Measurements from ENCODE around the gene IPO5.
"Not testable (repeated sequence)": the region's sequence is repeated elsewhere in the genome, so short reads cannot be mapped to it uniquely, and the experiment has no call there.

Gene IPO5

GRCh38 chr13:98014766-98015165 lies 61.3 kb downstream of the IPO5 start:
- no peak for DNase-seq (ENCODE audit: low spot score)

GRCh38 chr13:98018293-98018692 lies 64.8 kb downstream of the IPO5 start:
- DNase-seq (ENCODE audit: low spot score): no peak

- DNase-seq (ENCODE audit: low spot score): no peak
These were observed 65.7 kb downstream of the IPO5 start for GRCh38 chr13:98019186-98019585.

- DNase-seq (ENCODE audit: low spot score): no peak
These were observed 66.8 kb downstream of the IPO5 start for GRCh38 chr13:98020271-98020670.

- DNase-seq (ENCODE audit: low spot score): no peak
These were observed 68.7 kb downstream of the IPO5 start for GRCh38 chr13:98022210-98022609.

- DNase-seq (ENCODE audit: low spot score): no peak
These were observed 72.1 kb downstream of the IPO5 start for GRCh38 chr13:98025480-98026025.

GRCh38 chr13:98026457-98026857 lies 73.0 kb downstream of the IPO5 start:
- peak; percentile 53 for DNase-seq (ENCODE audit: low spot score)

GRCh38 chr13:98032168-98032567 lies 78.7 kb downstream of the IPO5 start:
- no peak for DNase-seq (ENCODE audit: low spot score)

GRCh38 chr13:98033277-98034247 lies 80.1 kb downstream of the IPO5 start:
- DNase-seq (ENCODE audit: low spot score): peak; percentile 37

GRCh38 chr13:98035373-98035772 lies 81.9 kb downstream of the IPO5 start:
- DNase-seq (ENCODE audit: low spot score): no peak

GRCh38 chr13:98036564-98037302 lies 83.3 kb downstream of the IPO5 start:
- not testable (repeated sequence) for DNase-seq (ENCODE audit: low spot score)

GRCh38 chr13:98039261-98039660 lies 85.8 kb downstream of the IPO5 start:
- DNase-seq (ENCODE audit: low spot score): no peak

- no peak for DNase-seq (ENCODE audit: low spot score)
These were observed 86.5 kb downstream of the IPO5 start for GRCh38 chr13:98039964-98040363.

GRCh38 chr13:98041081-98041820 lies 87.8 kb downstream of the IPO5 start:
- DNase-seq (ENCODE audit: low spot score): no peak

- no peak for DNase-seq (ENCODE audit: low spot score)
These were observed 90.8 kb downstream of the IPO5 start for GRCh38 chr13:98044301-98044700.

GRCh38 chr13:98047785-98048184 lies 94.3 kb downstream of the IPO5 start:
- not testable (repeated sequence) for DNase-seq (ENCODE audit: low spot score)

- DNase-seq (ENCODE audit: low spot score): no peak
These were observed 94.8 kb downstream of the IPO5 start for GRCh38 chr13:98048265-98048664.

- DNase-seq (ENCODE audit: low spot score): no peak
These were observed 96.6 kb downstream of the IPO5 start for GRCh38 chr13:98050041-98050466.

GRCh38 chr13:98052412-98052811 lies 98.9 kb downstream of the IPO5 start:
- no peak for DNase-seq (ENCODE audit: low spot score)

GRCh38 chr13:98054301-98054700 lies 100.8 kb downstream of the IPO5 start:
- no peak for DNase-seq (ENCODE audit: low spot score)

- no peak for DNase-seq (ENCODE audit: low spot score)
These were observed 102.1 kb downstream of the IPO5 start for GRCh38 chr13:98055623-98056022.

- DNase-seq (ENCODE audit: low spot score): no peak
These were observed 103.5 kb downstream of the IPO5 start for GRCh38 chr13:98056839-98057410.
